K562 (cell line): ENCODE measurements around the gene AIG1. TPM values are rescaled to one million over a fixed set of nuclear protein-coding genes. Genes with fewer than 3 reads are reported as not detected.

Experiments
- ATAC-seq: fragments of 200-7000 bp; cut with Tn5 transposase; 3 replicates; pipeline ENCODE4 v1.9.1; 2020; ENCODE audit warnings: moderate library complexity
- BruUV-seq: library from RNA; stranded (reverse); fragments of 400-500 nt; replicated peaks from 2 replicates; lab custom pipeline; 2021; lab: Mats Ljungman, UMichigan
- CTCF ChIA-PET: fragments of 300-600 bp; formaldehyde crosslinking; extraction: SDS; loops from one replicate; lab custom pipeline; 2021; ENCODE audit warnings: low intra/inter-chr PET ratio; lab: Yijun Ruan, JAX
- POLR2A ChIA-PET: fragments of 300-600, 350-650 bp; sonication (Branson Sonifier 250); formaldehyde crosslinking; extraction: SDS; loops from one replicate; lab custom pipeline; 2021; ENCODE audit warnings: antibody characterized with exemption, inconsistent platforms; lab: Yijun Ruan, JAX
- DNase-seq, 4 experiments: peaks; one replicate each; pipeline versions ENCODE4 v3.0.0 to v3.0.0-alpha.2; 2011 to 2018; ENCODE audit warnings: low spot score in 3 of 4, mixed read lengths in 3 of 4; ENCODE audit errors: extremely low read depth in 1 of 4
- FAIRE-seq: peaks from 2 replicates; lab custom pipeline; 2011; peaks lifted over from hg19 to GRCh38; lab: Jason Lieb, UNC
- H2AFZ ChIP-seq: 2 replicates; pipeline ENCODE4 v1.6.0; 2011; ENCODE audit warnings: low read depth, low read length, control low read depth, inconsistent platforms
- H3K27ac ChIP-seq: fragments of 200-600 bp; 3 replicates; pipeline ENCODE4 v1.8.0; 2011; ENCODE audit warnings: low read depth, mild to moderate bottlenecking, control low read depth, inconsistent platforms, low read length, moderate library complexity, mixed read lengths; ENCODE audit errors: extremely low read depth
- H3K27me3 ChIP-seq, 2 experiments: fragments of 300-600 bp in 1 of 2; 2 replicates in 1 of 2; 3 replicates in 1 of 2; pipeline versions ENCODE4 v1.6.0 to v1.8.0; 2011; ENCODE audit warnings: inconsistent platforms in 2 of 2, low read length in 2 of 2, mild to moderate bottlenecking in 1 of 2, mixed read lengths in 1 of 2, moderate library complexity in 1 of 2; ENCODE audit not compliant: control insufficient read depth in 2 of 2, insufficient read depth in 2 of 2
- H3K36me3 ChIP-seq: fragments of 300-600 bp; 3 replicates; pipeline ENCODE4 v1.8.0; 2011; ENCODE audit warnings: mild to moderate bottlenecking, low read length, inconsistent platforms; ENCODE audit not compliant: control insufficient read depth, insufficient read depth
- H3K4me1 ChIP-seq, 2 experiments: fragments of 200-600 bp in 1 of 2; replicated peaks in 1 of 2; 2 replicates in 1 of 2; 3 replicates in 1 of 2; pipeline versions ENCODE4 v1.5.1 to v1.8.0; 2011; ENCODE audit warnings: inconsistent platforms in 2 of 2, low read length in 2 of 2, mild to moderate bottlenecking in 1 of 2, mixed read lengths in 1 of 2, moderate library complexity in 1 of 2; ENCODE audit not compliant: control insufficient read depth in 2 of 2, insufficient read depth in 2 of 2
- H3K4me2 ChIP-seq: 2 replicates; pipeline ENCODE4 v1.6.1; 2011; ENCODE audit warnings: low read length, control low read depth, inconsistent platforms, mixed read lengths; ENCODE audit not compliant: insufficient read depth
- H3K4me3 ChIP-seq: fragments of 200-600 bp; sonication (generic), shearing (Covaris generic); 2 replicates; pipeline ENCODE4 v1.5.1; 2016; ENCODE audit warnings: control low read depth, inconsistent platforms
- H3K79me2 ChIP-seq: fragments of 200-600 bp; 3 replicates; pipeline ENCODE4 v1.8.0; 2011; ENCODE audit warnings: low read length, inconsistent platforms; ENCODE audit not compliant: control insufficient read depth, insufficient read depth
- H3K9ac ChIP-seq, 2 experiments: 2 replicates each; pipeline versions ENCODE4 v1.6.0 to v1.6.1; 2011; ENCODE audit warnings: low read depth in 2 of 2, low read length in 2 of 2, control low read depth in 1 of 2, inconsistent platforms in 1 of 2, mild to moderate bottlenecking in 1 of 2, mixed read lengths in 1 of 2; ENCODE audit not compliant: insufficient read depth in 1 of 2
- H3K9me1 ChIP-seq: one replicate; pipeline ENCODE4 v1.6.0; 2011; ENCODE audit warnings: inconsistent platforms, mild to moderate bottlenecking, low read length, moderate library complexity; ENCODE audit not compliant: control insufficient read depth, insufficient read depth
- H3K9me3 ChIP-seq: replicated peaks from 2 replicates; pipeline ENCODE4 v1.5.1; 2011; ENCODE audit warnings: low read depth, low read length, inconsistent platforms; ENCODE audit not compliant: control insufficient read depth, insufficient read depth
- H4K20me1 ChIP-seq: replicated peaks from 2 replicates; pipeline ENCODE4 v1.6.1; 2011; ENCODE audit warnings: low read length, inconsistent platforms, mixed read lengths; ENCODE audit not compliant: control insufficient read depth, insufficient read depth
- ATF7 ChIP-seq: fragments of 450-650 bp; IDR thresholded peaks from 2 replicates; pipeline ENCODE4 v1.7.1; 2014; ENCODE audit warnings: mild to moderate bottlenecking, moderate library complexity
- E4F1 ChIP-seq: fragments of 250-450 bp; sonication (Bioruptor Pico); IDR thresholded peaks from 2 replicates; pipeline ENCODE4 v1.5.0; 2021; ENCODE audit warnings: mild to moderate bottlenecking, borderline replicate concordance
- FOXK2 ChIP-seq, 2 experiments: fragments of 450-650 bp; IDR thresholded peaks in 1 of 2; conservative IDR thresholded peaks in 1 of 2; 2 replicates each; pipeline ENCODE4 v1.6.1; 2016; ENCODE audit warnings: low read depth in 2 of 2, mild to moderate bottlenecking in 1 of 2
- MAFG ChIP-seq: fragments of 450-650 bp; conservative IDR thresholded peaks from 2 replicates; pipeline ENCODE4 v1.6.1; 2016; ENCODE audit warnings: missing genetic modification characterization, missing compliant biosample characterization
- NR0B1 ChIP-seq: fragments of 450-650 bp; IDR thresholded peaks from one replicate; pipeline ENCODE4 v1.6.1; 2018; ENCODE audit warnings: mild to moderate bottlenecking, moderate library complexity; ENCODE audit not compliant: partially characterized antibody
- PML ChIP-seq: IDR thresholded peaks from 2 replicates; pipeline ENCODE4 v1.6.1; 2012; ENCODE audit warnings: low read length, inconsistent platforms
- RUNX1 ChIP-seq: sonication (generic); IDR thresholded peaks from 2 replicates; pipeline ENCODE4 v1.6.1; 2016; ENCODE audit warnings: antibody characterized with exemption, low read depth
- TEAD1 ChIP-seq, 2 experiments: fragments of 450-650 bp in 1 of 2; sonication (generic) in 1 of 2; formaldehyde crosslinking; IDR thresholded peaks; 2 replicates each; pipeline versions ENCODE4 v1.4.0 to v1.8.0; 2020 to 2022; ENCODE audit warnings: mild to moderate bottlenecking in 2 of 2, missing genetic modification reagents in 1 of 2
- WGBS: fragments of 100-300 bp; shearing (Covaris generic); methylation state at CpG from one replicate; pipeline ENCODE4 v1.1.6; 2016; ENCODE audit warnings: low coverage, mixed read lengths; ENCODE audit not compliant: insufficient coverage; ENCODE audit errors: missing lambda C conversion rate; 5-methylcytosine and 5-hydroxymethylcytosine counted together
- in situ Hi-C: fragments of 300-500 bp; cut with MboI; formaldehyde crosslinking; loops from 4 replicates; pipeline ENCODE4 v1.15.0; 2018; ENCODE audit warnings: inconsistent platforms, mixed read lengths
- intact Hi-C: fragments of 100-400 bp; cut with micrococcal nuclease; formaldehyde crosslinking; loops from 2 replicates; pipeline ENCODE4 v1.14.2; 2022
- polyA plus RNA-seq, 8 experiments: library from polyadenylated mRNA; depleted of rRNA in 4 of 8; stranded (reverse) in 5 of 8; unstranded in 3 of 8; fragments of >200 nt; fragmentation: Nextera tagmentation in 2 of 8; fragmentation: Illumina TruSeq in 1 of 8; extraction: Ambion mirVana in 2 of 8; extraction: Trizol in 1 of 8; gene quantifications; 2 replicates each; pipeline versions ENCODE4 v1.2.1 to v1.2.3, GENCODE V29; 2011 to 2014; ENCODE audit warnings: inconsistent platforms in 1 of 8, missing spikeins in 1 of 8
- total RNA-seq, 7 experiments: library from RNA; depleted of rRNA in 6 of 7; stranded (reverse); fragments of >200 nt in 6 of 7; fragmentation: Illumina TruSeq in 2 of 7; extraction: Trizol in 2 of 7; gene quantifications; 2 replicates each; pipeline versions ENCODE4 v1.2.1 to v1.2.3, GENCODE V29; 2011 to 2021; ENCODE audit warnings: low replicate concordance in 1 of 7

The AIG1 gene
- total and polyA plus RNA-seq, 9 of the 15 experiments (the other 6 are each of a cell fraction or from before 2014, with no cell fraction given), result 74.8 to 333 (median 127) TPM

- no peak; the same call in 2 of the 3 replicates for ATAC-seq
- BruUV-seq, result no TSS peak
Measured at GRCh38 chr6:143040018-143040417, 20.7 kb upstream of the AIG1 start.

More at GRCh38 chr6:143040018-143040417, 20.7 kb upstream of the AIG1 start:
- Histone ChIP-seq H3K27ac (no peak overlapping the region), H3K9me3 (no peaks in the 10 kb centered on the region), H2AFZ (peak overlapping the region; percentile 67), H3K79me2 (no peaks in the 10 kb centered on the region), H3K27me3 (no peaks in the 10 kb centered on the region), H3K9me1 (no peaks in the 10 kb centered on the region), H3K9ac (0 out of 4 replicates have a peak overlapping the region, but pooled peaks of 1 of the 2 experiments have one; percentile 11), H3K4me1 (peaks cover 4 to 6% of the 10 kb centered on the region in 2 experiments; a peak in 4 of 5 replicates), H3K4me3 (no peak overlapping the region), H4K20me1 (no peaks in the 10 kb centered on the region), H3K36me3 (no peaks in the 10 kb centered on the region), H3K4me2 (peak overlapping the region; percentile 27; the same call in 1 of the 2 replicates)
- DNase-seq (no peak), FAIRE-seq (no peak)
- CTCF ChIA-PET, result no interaction called here
- 0% methylated on average over 2 of the region's 2 CpGs for WGBS
- TF ChIP-seq NR0B1 (no peak), RUNX1 (no peak), MAFG (tag) (no peak), TEAD1 (CRISPR knock-in tag; IDR thresholded peaks at IDR 0.05) (no peak), E4F1 (CRISPR knock-in tag) (no peak), PML (no peak), ATF7 (no peak), FOXK2 (conservative IDR thresholded peaks at IDR 0.05 in 1 of 2, IDR thresholded peaks at IDR 0.05 in 1 of 2; ENCODE audit: low read depth in 2 of 2) (no peak)
- intact Hi-C loops, result no loop called here
- POLR2A ChIA-PET, result no interaction called here
- in situ Hi-C loops, result no loop called here
